HG02759 (cell line): Measurements from ENCODE around the gene EGFR.

ENCODE experiments used
- ATAC-seq: cut with Tn5 transposase; IDR thresholded peaks from one replicate; pipeline ENCODE4 v1.9.1; 2021; ENCODE audit warnings: mild to moderate bottlenecking, moderate library complexity; ENCODE audit not compliant: unreplicated experiment

The EGFR gene

DNA sequence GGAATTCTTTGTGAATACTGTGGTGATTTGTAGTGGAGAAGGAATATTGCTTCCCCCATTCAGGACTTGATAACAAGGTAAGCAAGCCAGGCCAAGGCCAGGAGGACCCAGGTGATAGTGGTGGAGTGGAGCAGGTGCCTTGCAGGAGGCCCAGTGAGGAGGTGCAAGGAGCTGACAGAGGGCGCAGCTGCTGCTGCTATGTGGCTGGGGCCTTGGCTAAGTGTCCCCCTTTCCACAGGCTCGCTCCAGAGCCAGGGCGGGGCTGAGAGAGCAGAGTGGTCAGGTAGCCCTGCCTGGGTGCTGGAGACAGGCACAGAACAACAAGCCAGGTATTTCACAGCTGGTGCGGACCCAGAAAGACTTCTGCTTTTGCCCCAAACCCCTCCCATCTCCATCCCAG lies 162.9 kb downstream of the EGFR start:
- no peak for ATAC-seq

- ATAC-seq: no peak
These were observed 165.1 kb downstream of the EGFR start for GRCh38 chr7:55183897-55184296.

- no peak for ATAC-seq
These were observed 166.5 kb downstream of the EGFR start for GRCh38 chr7:55185321-55185802.

GRCh38 chr7:55185941-55186609 lies 167.3 kb downstream of the EGFR start:
- ATAC-seq: no peak

GRCh38 chr7:55187701-55188491 lies 169.1 kb downstream of the EGFR start:
- no peak for ATAC-seq

DNA sequence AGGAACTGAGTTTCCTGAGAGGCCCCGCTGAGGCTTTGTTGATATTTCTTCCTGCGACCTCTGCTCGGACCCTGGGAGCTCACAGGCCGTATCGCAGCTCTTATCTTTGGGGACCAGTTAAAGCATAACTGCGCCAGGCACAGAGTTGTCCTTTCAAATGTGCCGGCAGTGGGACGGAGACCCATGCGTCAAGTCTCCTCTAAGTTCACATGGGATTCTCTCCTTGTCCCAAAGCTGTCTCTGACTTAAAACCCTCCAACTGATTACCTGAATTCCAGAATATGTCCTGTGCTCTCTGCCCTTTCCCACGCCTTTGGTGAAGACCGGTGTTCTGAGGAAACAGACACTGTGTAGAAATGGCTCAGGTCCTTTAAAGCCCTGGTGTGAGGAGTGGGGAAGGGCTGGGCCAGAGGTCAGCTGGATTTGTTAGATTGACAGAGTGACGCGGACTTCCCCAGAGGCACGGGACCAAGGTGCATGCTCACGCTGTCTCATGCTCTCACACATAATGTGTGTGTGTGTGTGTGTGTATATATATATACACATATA lies 169.8 kb downstream of the EGFR start:
- no peak for ATAC-seq

- ATAC-seq: no peak
These were observed 170.4 kb downstream of the EGFR start for GRCh38 chr7:55189146-55189766.

- ATAC-seq: no peak
These were observed 171.1 kb downstream of the EGFR start for GRCh38 chr7:55189878-55190436.

- ATAC-seq: no peak
These were observed 171.8 kb downstream of the EGFR start for GRCh38 chr7:55190511-55191160.

DNA sequence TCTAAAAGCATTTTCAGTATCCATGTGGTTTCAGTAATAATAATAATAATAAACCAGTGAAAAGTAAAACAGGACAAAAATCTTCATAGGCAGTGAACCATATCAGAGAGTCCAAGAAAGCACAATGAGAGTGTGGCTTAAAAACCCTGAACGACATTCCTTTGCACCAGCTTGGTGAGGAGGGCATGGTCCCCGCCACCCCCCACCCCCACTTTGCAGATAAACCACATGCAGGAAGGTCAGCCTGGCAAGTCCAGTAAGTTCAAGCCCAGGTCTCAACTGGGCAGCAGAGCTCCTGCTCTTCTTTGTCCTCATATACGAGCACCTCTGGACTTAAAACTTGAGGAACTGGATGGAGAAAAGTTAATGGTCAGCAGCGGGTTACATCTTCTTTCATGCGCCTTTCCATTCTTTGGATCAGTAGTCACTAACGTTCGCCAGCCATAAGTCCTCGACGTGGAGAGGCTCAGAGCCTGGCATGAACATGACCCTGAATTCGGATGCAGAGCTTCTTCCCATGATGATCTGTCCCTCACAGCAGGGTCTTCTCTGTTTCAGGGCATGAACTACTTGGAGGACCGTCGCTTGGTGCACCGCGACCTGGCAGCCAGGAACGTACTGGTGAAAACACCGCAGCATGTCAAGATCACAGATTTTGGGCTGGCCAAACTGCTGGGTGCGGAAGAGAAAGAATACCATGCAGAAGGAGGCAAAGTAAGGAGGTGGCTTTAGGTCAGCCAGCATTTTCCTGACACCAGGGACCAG lies 172.5 kb downstream of the EGFR start:
- ATAC-seq: no peak

- no peak for ATAC-seq
These were observed 173.3 kb downstream of the EGFR start for GRCh38 chr7:55191926-55192692.

DNA sequence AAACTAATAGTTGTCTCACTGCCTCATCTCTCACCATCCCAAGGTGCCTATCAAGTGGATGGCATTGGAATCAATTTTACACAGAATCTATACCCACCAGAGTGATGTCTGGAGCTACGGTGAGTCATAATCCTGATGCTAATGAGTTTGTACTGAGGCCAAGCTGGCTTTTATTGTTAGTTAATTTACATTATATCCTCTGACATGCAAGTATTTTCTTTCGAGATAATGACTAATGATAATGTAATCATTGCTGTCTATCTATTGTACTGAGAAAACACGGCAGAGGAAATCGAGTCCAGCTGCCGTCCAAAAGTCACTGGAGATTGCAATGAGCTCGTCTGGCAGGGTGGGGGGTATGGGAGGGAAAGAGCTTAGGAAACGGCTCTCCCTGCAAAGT lies 173.9 kb downstream of the EGFR start:
- no peak for ATAC-seq

DNA sequence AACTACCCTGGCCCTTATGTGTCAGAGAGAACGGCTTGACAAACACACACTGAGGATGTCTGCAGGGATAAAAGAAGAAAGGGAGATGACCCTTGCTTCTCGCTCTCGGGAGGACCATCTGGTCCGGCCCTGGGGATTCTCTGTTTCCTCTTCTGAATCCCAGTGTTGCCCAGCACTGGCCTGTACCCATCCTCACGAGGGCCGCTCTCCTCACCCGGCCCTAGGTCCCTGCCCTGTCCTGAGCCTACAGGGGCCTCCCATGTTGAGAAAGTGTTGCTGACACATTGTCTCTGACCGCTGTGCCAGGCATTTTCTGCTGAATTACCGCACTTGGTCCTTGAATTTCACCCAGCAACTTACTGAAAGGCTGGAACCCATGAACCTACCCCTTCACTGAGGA lies 174.4 kb downstream of the EGFR start:
- ATAC-seq: no peak

- no peak for ATAC-seq
These were observed 175.7 kb downstream of the EGFR start for GRCh38 chr7:55194522-55194921.

DNA sequence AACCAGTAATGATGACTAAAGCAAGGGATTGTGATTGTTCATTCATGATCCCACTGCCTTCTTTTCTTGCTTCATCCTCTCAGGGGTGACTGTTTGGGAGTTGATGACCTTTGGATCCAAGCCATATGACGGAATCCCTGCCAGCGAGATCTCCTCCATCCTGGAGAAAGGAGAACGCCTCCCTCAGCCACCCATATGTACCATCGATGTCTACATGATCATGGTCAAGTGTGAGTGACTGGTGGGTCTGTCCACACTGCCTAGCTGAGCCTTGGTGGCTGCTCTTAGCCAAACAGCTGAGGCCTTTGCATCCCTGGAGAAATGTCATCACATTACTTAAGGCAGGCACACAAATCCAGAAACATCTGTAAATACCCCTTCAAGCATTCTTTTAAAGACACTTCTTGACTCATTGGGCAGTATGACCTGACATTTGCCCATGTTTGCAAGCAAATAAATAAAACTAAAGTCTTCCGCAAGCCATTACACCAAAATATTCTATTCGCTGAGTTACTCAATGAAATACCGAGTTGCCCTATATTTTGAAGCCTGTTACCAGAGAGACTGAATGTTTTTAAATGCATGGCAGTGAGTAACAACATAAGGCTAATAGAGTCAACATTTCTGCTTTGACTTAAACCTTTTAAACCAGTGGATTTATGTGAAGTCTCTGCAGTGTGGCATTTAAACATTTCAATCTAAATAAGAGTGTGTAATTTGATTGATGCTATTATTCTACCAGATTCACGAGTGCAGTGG lies 180.0 kb downstream of the EGFR start:
- ATAC-seq: no peak

GRCh38 chr7:55199418-55199817 lies 180.6 kb downstream of the EGFR start:
- no peak for ATAC-seq

GRCh38 chr7:55200441-55200840 lies 181.6 kb downstream of the EGFR start:
- no peak for ATAC-seq

GRCh38 chr7:55202150-55202913 lies 183.5 kb downstream of the EGFR start:
- ATAC-seq: no peak
